ENCODE results near the gene PRDM16.
"Not testable (repeated sequence)": the region's sequence is repeated elsewhere in the genome, so short reads cannot be mapped to it uniquely, and the experiment has no call there.

The PRDM16 gene

DNA sequence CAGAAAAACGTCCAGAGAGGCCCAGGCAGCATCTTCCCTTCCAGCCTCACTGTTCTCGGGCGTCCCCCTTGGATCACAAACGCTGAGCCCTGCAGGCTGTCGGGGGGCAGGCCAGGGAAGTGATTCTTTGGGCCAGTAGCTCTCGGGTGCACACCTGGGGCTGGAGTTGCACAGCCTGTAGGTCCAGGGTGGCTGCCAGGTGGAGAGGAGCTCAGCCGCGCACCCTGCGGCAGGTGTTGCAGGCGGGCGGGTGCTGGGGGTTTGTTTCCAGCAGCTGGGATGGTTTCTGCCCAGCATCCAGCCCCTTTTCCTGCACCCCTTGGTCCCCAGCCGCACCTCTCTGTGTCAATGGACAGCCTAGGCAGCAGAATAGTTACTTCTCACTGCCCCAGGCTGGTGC, 15.7 kb downstream of the PRDM16 start:
- no peak for DNase-seq

DNA sequence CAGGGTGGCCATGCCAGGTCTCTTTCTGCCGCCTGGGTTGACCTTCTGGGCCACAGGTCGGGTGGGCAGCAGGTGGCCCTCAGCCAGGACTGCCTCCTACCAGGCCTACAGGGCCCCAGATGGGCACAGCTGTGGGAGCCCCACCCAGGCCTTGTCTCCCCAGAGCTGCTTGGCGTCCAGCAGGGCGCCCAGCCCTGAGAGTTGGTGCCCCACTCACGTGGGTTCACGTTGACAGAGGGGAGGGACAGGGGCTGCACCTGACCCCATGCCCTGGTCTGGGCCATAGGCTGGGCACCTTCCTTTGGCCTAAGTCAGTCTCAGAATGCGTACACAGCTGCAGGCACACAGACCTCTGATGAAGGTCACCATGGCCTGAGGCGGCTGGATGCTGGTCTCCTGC, 16.7 kb downstream of the PRDM16 start:
- no peak for DNase-seq

DNA sequence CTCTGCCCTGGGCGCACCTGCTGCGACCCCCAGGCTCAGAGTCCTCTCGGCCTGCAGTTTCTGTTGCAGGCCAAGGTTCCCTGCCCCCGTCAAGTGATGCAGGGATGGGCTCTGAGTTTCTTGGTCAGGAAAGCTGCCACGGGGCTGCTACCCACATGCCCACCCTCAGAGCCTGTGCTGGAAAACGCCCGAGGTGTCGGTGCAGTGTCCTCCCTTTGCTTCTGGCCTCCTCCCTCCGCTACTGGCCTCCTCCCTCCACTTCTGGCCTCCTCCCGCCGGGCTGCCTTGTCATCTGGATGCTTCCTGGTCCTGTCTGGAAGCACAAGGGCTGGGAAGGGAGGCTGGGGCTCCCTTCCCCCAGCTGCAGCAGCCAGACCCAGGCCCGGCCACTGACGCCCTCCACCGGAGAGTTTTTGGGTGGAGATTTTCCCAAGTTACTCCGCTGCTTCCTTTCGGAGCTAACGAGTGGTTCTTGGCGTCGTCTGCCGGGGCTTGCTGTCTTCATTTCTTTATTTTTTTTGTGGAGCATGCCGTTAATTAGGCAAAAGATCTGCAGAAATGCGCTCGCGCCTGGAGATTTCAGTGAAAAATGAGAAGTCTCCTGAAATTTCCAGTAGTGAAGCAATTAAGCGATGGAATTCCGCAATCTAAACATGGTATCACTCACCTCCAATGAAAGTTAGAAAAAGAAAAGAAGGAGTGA, 17.4 kb downstream of the PRDM16 start:
- no peak for DNase-seq

DNA sequence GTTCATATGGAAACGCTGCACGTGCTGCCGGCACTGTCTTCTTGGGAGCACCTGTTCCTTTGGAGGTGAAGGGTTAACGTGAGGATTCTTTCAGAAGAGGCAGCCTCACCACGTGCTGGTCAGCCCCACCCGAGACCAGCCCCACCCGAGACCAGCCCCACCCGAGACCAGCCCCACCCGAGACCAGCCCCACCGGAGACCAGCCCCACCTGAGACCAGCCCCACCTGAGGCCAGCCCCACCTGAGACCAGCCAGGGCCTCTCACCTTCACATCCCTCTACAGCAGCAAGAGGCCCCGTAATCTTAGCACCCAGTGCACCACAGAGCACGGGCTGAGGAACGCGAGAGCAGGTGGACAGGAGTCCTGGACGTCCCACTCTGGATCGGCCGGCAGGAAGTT, 18.0 kb downstream of the PRDM16 start:
- DNase-seq, result no peak

DNA sequence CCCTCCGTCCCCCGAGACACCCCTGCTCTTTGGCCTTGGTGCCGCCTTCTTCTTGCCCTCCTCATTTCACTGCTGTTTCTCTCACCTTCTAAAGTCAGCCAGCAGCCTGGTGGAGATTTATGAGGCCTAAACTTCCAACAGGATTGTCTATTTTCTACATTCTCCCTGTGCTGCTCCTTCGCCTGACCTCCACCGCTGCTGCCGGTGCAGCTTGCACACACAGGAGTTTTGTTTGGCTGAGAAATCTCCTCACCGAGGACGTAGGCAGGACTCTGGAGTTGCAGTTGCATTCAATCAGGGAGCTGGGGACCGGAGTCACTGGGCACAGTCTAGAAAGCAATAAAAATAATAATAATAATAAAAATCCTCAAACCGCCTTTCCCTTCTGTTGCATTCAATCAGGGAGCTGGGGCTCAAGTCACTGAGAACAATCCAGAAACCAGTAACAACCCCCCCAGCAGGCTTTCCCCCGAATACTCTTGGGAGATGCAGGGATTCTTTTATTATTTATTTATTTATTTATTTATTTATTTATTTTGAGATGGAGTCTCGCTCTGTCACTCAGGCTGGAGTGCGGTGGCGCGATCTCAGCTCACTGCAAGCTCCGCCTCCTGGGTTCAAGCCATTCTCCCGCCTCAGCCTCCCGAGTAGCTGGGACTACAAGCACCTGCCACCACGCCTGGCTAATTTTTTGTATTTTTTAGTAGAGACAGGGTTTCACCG, 19.1 kb downstream of the PRDM16 start:
- not testable (repeated sequence) for DNase-seq

DNA sequence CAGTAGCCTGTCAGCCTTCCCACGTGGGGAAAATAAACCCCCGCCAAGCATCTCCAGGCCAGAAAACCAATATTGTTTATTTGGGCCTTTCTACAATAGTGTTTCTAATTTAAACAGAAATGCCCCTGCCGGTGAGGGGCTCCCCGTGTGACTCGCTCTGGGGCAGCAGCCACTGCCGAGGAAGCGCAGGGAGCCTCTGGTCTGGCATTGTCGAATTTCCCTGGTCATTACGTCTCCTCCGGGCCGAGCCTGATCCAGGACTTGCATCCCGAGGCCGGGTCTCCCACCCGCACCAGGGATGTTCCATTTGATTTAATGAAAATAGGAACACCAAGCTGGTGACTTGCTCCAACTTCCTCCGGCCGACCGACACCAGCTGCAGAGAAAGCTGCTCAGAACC, 20.5 kb downstream of the PRDM16 start:
- no peak for DNase-seq

DNA sequence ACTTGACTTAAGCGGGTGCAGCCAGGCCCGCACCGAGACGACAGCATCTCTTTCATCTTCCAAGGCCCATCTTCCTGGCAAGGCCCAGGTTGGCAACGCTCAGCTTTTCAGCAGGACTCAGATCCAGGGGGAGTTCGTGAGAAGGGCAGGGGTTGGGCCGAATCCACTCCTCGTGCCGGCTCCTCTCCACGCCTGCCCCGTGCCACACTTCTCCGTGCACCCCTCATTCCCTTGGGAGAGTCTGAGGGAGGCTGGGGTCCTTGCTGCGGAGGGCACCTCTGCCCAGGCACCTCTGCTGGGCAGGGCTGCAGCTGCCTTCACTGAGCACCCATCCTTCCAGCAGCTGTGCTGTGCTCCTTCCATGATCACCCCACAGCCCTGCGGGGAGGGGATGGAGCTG, 22.3 kb downstream of the PRDM16 start:
- no peak for DNase-seq

DNA sequence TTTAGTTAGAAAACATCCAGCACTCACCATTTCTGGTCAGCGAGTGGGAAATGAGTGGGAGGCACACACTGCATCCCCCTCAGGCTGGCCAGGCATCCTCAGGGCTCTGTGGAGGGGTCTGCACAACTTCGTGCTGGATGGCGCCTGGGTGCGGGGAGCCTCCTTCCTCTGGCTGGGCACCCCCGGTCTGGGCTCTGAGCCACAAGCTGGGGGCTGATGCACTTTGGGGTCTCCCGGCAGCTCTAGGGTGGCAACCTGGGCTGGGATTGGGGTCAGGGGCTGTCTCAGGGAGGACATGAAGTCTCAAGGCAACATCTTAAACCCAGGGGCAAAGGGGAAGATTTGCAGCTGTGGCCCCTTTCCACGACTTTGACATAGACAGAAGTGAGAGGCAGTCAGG, 23.5 kb downstream of the PRDM16 start:
- no peak for DNase-seq

DNA sequence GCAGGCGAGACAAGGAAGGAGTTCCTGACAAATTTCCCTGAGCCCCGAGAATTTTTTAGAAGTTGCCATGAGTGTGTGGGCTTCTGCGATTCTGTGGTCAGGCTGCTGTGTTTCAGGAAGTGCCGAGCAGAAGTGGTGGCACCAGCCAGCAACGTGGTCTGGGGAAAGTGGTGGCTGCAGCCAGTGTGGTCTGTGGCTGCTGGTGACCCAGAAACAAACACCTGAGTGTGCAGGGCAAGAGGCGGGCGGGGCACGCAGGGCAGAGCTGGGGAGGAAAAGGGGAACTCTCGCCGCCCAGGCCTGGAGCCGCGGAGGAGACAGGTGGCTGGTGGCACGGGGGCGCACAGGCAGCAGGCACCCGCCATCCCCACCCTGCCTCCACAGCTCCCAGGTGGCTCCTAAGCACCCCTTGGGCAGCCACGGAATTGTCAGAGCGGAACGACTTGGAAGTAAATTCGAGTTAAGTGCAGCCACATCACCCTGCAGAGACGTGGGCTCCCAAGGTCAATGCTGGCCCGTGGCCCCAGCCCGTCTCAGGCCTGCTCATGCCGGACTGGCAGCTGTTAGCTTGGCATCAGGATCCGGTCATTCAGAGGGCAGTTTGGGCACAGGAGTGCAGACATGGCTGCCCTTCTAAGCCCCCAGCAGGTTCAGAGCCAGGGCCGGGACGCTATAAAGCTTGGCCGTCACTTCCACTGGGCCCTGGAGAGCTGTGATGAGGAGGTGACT, 25.1 kb downstream of the PRDM16 start:
- no peak for DNase-seq

DNA sequence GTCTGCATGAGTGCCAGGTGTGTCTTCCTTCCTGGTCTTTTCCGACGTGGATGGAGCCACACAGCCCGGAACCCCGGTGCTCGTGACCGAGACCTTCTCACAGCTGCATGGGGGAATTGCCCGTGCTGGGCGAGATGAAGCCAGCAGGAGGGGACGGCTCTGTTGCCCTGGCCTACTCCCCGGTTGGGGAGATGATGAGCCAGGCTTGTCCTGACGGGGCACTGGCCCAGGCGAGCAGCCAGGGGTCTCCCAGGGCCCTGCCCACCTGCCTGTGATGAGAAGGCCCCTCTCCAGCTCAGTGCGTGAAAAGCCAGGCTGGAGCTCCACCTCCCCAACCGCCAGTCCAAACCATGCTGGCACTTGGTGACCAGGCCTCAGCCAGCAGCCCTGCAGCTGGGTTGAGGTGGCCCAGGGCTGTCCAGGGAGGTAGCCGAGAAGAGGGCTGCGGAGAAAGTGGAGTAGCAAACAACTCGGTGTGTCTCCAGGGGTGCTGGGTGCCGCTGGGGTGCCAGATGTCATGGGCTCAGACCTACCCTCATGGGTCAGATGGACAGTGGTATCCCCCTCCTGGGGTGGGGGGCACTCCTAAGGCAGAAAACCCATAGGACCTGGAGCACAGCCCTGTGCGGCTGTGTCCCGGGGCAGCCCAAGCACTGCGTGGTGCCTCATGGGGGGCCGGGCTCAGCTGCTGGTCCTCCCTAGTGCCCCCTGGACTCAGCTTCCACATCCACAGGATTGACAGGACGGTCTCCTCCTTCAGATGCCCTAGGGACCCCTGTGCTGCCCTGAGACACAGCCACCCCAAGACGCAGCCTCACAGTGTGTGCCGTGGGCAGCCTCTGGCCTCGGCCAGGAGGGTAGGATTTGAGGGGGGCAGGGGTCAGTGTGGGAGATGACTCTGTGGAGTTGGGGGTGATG, 26.1 kb downstream of the PRDM16 start:
- no peak for DNase-seq

DNA sequence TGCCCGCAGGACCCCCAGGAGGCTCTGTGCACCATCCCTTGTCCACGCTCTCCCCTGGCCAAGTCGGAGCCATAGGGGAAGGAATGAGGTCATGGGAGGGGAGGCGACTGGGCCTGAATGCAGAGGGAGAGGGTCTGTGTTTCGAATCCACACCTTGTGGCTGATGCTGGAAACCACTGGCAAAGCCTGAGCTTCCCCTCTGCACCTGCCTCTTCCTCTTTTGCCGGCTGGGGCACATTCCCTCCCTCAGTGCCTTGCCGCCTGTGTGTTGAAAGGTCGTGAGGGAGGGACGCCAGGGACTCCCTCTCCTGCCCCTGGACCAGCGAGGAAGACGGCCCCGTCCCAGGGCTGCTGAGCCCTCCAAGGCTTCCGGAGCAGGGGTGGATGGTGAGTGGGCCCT, 27.3 kb downstream of the PRDM16 start:
- DNase-seq, result no peak

DNA sequence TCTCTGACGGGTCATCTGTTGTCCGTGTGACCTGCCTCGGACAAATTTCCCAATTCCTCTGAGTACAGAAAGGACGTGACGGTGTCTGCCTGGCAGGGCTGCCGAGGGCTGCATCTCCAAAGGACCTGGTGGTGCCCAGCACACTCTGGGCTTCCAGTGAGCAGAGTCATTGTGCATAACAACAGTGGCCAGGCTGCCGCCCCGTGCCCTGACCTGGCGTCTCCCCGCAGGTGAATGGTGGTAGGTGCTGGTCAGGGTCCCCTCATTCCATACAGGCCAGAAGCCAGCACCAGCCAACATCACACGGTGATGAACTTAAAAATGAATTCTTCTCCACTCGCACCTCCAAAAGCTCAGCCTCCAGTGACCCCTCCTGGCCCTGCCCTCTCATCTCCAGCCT, 28.2 kb downstream of the PRDM16 start:
- DNase-seq, result no peak

DNA sequence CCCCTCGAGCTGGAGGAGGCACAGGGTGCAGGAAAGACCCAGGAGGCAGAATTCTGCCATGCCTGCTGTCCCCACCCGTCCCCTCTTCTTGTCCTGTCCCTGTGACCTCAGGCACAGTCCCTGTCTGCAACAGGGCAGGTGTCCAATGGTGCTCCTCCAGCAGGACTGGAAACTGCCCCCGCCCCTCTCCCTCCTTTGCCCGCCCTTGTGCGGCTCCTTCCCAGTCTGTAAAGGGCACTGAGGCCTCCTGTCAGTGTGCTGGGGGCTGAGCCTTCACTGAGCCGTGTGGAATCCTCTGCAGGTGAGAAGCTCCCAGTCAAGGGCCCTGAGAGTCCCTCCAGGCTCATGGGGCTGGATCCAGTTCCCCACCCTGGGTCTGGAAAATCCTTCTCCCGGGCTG, 28.9 kb downstream of the PRDM16 start:
- DNase-seq, result no peak

DNA sequence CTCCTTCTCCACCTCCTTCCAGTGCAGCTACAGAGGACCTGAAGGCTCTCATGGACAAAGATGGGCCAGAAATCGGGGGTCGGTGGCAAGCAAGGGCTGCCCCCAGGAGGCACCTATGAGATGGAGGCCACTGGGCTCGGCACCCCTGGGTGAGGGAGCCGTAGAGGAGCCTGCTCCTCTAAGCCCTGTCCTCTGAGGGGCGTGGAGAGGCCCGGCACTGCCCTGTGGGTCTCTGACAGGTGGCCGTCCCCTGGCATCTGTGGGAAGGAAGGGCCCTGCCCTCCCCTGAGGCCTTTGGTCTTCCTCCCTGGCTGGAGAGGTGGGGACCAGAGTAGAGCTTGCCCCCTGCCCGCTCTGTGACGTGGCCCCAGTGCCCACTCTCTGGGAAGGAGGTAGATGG, 30.9 kb downstream of the PRDM16 start:
- DNase-seq, result no peak

DNA sequence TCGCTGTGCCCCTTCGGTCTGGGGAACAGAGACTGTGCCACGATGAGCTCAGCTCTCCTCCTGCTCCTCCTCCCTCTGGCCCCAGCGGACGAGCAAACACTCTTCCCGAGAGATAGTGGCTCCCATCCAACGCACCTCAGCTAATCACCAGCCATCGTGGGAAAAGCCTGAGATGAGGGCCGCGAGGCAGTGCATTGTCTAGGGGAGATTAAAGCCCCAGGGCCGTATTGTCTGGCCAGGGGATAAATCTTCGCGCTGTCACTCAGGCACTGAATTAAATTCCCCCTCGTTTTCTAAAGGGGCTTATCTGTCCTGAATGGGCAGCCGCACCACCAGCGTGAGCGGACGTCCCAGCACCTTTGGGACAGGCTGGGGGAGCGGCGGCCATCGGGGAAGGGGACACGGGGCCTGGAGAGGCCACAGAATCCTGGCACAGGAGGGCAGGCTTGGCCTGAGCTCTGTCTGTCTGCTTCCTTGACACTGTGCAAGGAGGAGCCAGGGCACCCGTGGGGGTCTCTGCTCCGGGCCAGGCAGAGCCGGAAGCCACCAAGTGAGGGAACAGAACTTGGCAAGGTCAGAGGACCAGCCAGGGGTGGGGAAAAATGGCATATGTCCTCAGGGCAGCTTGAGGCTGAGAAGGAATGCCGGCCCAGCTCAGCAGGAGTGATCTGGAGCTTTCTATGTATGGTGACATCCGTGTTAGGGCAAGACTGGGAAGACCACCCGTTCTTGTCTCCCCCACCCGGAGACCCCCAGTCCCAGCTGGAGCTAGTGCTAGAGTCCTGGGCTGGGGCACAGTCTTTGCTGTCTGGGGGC, 32.3 kb downstream of the PRDM16 start:
- DNase-seq, result no peak

DNA sequence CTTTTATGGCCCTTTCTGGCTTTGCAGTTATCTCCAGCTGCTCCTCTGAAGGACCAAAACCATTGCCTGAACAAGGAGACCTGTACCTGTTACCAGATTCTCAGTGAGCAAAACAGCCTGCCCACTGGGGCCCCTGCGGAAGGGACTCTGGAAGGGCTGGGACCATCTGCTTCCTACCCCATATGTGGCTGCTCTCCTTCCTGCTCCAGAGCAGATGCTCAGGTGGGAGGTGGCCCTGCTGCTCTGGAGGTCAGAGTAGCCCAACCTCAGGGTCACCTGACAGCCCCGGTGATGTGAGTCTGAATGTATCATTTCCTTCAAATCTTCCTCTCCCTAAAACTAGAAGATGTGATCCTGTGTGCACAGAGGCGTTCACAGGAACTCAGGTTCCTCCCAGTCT, 33.6 kb downstream of the PRDM16 start:
- no peak for DNase-seq

DNA sequence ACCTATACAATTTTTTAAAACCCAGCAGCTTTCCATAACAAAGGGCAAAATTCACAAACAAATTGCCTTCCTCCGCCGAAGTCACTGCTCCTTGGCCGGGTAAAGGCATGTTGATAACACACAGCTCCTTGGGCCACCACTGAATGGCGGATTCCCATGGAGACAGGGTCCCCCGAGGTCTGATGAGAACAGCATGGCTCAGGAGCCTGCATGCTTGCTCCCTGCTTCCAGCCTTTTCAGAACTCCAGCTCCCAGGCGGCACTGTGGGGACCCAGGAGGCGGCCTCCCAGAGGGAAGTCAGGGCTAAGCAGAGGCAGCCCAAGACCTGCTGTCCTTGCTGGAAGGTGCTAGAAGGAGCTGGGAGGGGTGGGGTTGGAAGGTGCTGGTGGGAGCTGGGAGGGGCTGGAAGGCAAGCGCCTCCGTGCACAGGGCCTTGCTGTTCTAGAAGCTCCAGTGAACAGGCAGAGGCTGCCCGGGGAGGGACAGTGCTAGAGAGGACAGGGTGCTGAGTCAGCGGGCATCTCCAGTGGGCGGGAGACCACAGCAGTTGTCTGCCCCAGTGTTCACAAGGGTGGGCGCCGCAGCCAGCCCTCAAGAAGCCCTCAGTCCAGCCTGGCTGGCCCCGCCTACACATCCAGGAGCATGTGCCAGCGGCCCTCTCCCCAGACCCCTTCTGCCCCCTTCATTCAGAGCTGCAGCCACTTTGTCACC, 35.1 kb downstream of the PRDM16 start:
- DNase-seq, result no peak

DNA sequence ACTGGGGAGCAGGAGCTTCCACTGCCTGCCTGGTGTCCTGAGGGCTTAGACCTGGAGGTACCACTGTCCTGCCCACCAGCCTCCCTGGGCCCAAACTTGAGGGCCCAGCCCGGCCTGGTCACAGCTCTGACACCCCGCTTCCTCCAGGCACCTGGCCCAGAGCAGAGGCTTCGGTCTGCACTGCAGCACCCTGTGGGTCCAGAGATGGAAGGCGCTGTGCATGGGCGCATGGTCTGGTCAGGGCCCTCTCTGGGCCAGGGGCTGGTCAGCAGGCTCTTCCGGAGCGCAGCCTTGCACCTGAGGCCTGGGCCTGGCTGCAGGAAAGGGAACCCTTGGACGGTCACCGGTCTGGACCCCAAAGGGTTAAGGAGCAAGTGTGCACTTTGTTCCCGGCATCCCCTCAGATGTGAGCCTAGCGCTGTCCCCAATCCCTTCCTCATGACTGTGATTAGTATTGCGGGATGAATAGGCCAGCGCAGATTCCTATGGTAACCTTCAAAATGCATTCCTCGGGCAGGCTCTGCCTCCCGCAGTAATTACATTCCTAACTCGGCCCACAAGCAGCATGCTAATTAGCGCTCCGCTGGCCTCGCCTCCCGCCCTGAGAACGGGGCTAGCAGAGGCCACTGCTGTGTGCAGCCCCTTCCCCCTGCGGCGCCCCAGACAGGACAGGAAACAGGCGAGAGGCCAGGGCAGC, 36.3 kb downstream of the PRDM16 start:
- no peak for DNase-seq

DNA sequence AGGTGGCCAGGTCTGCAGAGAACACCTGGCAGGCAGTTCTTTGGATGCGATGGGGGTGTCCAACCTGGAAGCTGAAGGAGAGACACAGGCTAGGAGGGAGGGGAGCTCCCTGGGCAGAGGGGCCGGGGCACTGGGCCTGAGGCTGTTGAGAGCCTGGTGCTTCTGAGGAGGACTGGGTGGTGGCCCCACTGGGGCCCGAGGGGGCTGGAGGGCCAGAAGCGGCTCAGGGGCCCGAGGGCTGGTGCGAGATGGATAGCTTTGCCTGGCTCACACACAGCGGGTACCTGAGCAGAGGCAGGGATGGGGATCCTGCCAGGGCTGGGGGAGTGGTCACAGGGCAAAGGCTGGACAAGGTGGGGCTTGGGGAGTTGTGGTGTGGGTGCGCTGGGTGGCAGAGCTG, 37.2 kb downstream of the PRDM16 start:
- DNase-seq, result no peak

DNA sequence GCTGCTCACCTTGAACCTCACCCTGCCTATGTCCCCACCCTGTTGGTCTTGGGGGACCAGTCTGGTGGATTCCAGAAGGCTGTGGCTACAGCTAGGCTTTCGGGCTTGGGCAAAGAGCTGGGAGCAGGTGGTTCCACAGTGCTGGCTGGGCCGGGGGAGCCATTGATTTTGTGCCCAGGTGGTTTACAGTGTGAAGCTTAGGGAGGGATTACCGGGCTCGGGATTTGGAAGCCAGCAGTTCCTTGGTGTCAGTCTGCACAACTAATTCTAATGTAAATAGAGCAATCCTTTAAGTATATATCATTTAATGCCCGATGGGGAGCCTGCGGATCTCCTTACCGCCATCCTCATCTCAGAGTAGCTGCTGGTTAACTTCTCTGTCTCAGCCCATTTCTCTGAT, 38.2 kb downstream of the PRDM16 start:
- no peak for DNase-seq

DNA sequence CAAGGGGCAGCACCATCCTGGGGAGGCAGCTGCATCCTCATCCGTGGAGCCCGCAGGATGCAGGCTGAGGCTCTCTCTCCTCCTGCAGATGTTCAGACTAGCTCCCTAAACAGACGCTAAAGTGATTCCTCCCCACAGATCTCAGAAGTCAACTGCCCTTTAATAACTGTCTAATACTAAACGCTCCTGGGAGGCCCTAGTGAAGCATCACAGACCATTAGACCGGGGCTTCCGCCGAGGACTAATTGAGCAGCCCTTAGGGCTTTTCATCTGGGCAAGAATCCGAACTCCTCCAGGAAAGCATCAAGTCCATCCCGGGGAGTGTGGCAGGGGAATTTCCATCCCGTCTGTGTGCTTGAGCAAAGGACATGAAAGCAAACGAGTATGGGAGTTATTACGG, 40.4 kb downstream of the PRDM16 start:
- no peak for DNase-seq
